MM.1S (cell line): ENCODE data around the gene PTGR3.

Experiments
- EZH2 ChIP-seq: fragments of 300-600 bp; sonication (generic); optimal IDR thresholded peaks from 2 replicates; pipeline ENCODE3; 2017; ENCODE audit warnings: low read depth, mild to moderate bottlenecking, antibody characterized with exemption, low read length, mixed read lengths
- TF ChIP-seq, protein P1 (sequence below): fragments of 300-600 bp; sonication (generic); IDR thresholded peaks from 2 replicates; pipeline ENCODE4 v1.5.1; 2016; ENCODE audit warnings: antibody characterized with exemption, low read length, mixed read lengths

DNA sequence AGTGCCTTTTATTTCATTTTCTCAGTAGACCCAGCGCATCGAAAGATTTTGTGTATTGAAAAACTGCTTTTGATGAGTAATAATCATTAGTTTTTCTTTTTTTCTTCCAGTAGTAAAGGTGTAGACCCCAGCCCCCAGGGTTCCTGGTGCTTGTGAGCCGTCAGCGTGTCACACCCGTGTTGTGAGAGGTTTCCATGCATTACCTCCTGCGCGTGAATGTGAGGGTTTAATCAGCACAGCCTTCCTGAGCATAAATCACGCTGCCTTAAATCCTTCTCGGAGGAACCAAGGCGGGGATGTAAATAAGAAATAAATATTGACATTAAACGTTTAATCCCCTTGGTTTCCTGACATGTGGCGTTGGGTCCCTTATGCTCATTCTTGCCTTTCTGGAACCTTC lies 26.0 kb upstream of the PTGR3 start:
- TF ChIP-seq, protein P1, sequence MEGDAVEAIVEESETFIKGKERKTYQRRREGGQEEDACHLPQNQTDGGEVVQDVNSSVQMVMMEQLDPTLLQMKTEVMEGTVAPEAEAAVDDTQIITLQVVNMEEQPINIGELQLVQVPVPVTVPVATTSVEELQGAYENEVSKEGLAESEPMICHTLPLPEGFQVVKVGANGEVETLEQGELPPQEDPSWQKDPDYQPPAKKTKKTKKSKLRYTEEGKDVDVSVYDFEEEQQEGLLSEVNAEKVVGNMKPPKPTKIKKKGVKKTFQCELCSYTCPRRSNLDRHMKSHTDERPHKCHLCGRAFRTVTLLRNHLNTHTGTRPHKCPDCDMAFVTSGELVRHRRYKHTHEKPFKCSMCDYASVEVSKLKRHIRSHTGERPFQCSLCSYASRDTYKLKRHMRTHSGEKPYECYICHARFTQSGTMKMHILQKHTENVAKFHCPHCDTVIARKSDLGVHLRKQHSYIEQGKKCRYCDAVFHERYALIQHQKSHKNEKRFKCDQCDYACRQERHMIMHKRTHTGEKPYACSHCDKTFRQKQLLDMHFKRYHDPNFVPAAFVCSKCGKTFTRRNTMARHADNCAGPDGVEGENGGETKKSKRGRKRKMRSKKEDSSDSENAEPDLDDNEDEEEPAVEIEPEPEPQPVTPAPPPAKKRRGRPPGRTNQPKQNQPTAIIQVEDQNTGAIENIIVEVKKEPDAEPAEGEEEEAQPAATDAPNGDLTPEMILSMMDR = no peak
- no peak for TF ChIP-seq EZH2
